ENCODE results near the gene DGCR2.

DGCR2 gene, protein sequence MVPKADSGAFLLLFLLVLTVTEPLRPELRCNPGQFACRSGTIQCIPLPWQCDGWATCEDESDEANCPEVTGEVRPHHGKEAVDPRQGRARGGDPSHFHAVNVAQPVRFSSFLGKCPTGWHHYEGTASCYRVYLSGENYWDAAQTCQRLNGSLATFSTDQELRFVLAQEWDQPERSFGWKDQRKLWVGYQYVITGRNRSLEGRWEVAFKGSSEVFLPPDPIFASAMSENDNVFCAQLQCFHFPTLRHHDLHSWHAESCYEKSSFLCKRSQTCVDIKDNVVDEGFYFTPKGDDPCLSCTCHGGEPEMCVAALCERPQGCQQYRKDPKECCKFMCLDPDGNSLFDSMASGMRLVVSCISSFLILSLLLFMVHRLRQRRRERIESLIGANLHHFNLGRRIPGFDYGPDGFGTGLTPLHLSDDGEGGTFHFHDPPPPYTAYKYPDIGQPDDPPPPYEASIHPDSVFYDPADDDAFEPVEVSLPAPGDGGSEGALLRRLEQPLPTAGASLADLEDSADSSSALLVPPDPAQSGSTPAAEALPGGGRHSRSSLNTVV

DNA sequence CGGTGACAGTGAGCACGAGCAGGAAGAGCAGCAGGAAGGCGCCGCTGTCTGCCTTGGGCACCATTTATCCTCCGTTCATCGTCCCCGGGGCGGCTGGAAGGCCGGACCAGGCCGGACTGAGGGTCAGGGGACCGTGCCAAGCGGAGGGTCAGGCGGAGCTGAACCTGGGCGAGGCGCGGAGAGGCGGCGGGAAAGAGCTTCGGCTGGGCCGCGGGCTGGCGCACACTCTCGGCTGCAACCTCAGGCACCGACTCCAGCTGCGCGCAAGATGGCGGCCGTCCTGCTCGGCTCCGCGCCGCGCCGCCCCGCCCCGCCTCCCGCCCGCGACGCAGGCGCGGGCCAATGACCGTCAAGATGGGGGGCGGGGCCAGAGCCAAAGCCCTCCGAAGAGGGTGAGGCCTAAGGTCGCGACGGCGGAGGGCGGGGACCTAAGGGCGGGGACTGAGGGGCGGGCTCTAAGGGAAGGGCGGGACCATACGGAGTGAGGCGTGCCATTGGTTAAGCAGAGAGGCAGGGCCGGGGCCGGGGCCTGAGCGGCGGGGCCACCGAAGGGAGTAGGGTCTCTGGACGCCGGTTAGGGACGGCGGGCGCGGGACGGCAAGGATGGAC, at the start of gene DGCR2:
TSS of gene DGCR2 (minus strand) at position 270 of the 609 bp plus-strand sequence. CDS start at position 64, 206 bp downstream.
- DNase-seq (ENCODE audit: insufficient read length, low spot score) (peak; percentile 100), FAIRE-seq (no peak)
- TF ChIP-seq, protein P1, sequence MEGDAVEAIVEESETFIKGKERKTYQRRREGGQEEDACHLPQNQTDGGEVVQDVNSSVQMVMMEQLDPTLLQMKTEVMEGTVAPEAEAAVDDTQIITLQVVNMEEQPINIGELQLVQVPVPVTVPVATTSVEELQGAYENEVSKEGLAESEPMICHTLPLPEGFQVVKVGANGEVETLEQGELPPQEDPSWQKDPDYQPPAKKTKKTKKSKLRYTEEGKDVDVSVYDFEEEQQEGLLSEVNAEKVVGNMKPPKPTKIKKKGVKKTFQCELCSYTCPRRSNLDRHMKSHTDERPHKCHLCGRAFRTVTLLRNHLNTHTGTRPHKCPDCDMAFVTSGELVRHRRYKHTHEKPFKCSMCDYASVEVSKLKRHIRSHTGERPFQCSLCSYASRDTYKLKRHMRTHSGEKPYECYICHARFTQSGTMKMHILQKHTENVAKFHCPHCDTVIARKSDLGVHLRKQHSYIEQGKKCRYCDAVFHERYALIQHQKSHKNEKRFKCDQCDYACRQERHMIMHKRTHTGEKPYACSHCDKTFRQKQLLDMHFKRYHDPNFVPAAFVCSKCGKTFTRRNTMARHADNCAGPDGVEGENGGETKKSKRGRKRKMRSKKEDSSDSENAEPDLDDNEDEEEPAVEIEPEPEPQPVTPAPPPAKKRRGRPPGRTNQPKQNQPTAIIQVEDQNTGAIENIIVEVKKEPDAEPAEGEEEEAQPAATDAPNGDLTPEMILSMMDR (IDR thresholded peaks at IDR 0.05; ENCODE audit: insufficient read depth, missing control alignments) = no peak

DNA sequence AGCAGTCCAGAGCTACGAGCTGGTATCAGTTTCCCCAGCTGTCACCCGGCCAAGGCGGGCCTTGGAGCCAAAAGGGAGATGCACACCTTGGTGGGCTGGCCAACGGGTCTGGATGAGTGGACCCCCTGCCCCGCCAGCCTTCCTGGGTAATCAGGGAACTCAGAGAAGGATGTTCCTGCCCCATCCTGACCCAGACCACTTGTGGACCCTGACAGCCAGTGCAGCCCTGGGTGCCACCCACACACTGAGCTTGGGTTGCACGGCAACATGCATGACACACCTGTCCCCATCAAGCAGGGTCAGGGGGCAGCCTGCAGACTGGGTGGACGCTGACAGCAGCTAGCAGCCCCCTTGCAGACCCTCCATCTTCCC, 47.7 kb upstream of the DGCR2 start:
- FAIRE-seq = no peak
- TF ChIP-seq, protein P1 (IDR thresholded peaks at IDR 0.05; ENCODE audit: insufficient read depth, missing control alignments) = no peak
- DNase-seq (ENCODE audit: insufficient read length, low spot score) = no peak

DNA sequence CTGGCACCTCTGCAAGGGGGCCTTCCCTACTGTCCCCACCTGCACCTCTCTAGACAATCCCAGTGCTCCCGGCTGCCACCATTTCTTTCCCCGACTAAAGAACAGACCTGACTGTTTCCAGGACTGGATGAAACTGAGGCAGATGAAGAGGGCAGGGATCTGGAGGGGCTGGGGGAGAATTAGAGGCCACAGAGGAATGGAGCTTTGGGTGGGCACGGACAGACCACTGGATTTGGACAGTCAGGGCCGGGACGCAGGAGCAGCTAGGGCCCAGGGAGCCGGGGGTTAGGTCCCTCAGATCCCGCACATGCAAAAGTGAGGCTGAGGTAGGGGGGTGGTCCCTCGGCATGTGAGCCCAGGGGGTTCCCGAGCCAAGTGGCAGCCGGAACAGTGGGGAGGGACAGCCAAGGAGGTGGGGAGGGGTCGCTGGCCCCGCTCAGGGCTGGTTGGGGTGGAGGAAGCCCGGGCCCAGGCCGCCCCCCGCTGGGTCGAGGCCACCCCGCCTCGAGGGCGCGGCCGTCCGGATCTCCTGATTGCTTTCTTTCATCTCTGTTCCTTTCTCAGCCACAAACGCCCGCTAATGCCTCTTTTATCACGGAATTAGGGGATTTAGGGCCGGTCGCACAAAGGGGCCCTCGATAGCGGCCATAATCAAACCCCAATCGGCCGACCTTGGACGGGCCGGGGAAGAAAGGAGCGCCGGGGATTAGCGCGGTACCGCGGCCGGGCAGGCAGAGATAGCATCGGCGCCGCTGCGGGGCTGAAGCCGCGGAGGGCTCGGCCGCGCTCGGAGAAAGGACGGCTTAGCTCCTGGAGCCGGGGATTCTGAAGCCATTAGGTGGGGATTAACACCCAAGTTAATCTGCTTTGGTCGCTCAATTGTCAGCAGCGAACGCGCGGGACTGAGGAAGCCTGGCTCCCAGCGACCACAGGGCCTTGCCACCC, 47.1 kb upstream of the DGCR2 start:
- FAIRE-seq = no peak

DNA sequence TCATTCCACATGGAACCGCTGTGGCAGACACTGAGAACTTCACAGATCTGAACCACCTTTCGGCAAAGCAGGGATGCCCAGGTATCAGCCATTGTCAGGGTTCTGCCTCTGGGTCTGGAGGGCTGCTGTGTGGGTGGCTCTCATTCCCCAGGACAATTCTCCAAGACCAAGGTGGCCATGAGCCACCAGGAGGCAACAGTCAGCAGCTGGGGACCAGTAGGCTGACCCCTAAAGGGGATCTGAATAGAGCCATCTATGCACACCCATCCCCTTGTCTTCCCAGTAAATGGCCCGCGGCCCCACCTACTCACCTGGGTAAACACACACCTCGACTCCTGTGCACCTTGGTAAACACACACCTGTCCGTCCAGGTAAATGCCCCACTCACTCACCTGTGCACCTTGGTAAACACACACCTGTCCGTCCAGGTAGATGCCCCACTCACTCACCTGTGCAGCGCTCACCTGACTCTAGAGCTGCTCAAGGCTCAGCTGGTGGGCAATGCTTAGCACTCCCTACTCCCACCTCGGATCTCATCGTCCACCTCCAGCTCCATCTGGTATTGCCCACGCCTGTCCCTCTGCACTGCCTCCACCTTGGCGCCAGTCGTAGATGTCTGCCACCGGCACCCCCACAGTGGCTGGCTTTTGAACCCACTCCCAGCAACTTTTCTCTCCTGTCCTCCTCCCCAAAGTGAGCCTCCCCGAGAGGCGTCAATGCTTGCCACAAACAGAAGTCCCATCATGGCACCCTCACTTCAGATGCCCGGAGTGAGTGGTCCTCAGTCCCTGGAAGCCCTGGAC, 46.1 kb upstream of the DGCR2 start:
- no peak for FAIRE-seq
- TF ChIP-seq, protein P1 (IDR thresholded peaks at IDR 0.05; ENCODE audit: insufficient read depth, missing control alignments) = no peak

More for the DNA sequence above, 47.1 kb upstream of the DGCR2 start:
- TF ChIP-seq, protein P1 (IDR thresholded peaks at IDR 0.05; ENCODE audit: insufficient read depth, missing control alignments) = no peak
- peak; percentile 79 for DNase-seq (ENCODE audit: insufficient read length, low spot score)

DNA sequence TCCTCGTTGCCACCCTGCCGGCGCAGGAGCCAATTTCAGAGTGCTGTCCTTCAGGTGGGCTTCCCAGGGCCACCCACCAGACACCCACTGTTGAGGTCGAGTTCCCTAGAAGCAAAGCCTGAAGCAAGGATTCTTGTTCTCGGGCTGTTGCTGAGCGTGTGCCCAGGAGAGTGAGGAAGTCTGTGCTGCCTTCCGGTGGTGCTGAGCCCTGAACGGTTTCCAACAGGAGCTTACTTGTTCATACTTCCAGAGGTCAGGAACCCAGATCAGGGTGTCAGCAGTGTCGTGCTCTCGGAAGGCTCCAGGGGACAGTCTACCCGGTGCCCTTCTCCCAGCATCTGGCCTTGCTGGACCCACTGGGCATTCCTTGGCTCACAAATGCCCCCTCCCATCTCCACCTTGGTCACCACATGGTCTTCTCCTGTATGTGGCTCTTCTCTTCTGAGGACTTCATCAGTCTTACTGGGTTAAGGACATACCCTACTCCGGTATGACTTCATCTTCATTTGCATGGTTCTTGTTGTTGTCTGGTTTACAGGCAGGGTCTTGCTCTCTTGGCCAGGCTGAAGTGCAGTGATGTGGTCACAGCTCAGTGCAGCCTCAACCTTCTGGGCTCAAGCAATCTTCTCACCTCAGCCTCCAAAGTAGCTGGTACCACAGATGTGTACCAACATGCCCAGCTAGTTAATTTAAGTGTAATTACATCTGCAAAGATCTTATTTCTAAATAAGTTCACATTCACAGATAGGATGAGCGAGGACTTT, 45.1 kb upstream of the DGCR2 start:
- DNase-seq (ENCODE audit: insufficient read length, low spot score) = no peak
- FAIRE-seq = no peak
- TF ChIP-seq, protein P1 (IDR thresholded peaks at IDR 0.05; ENCODE audit: insufficient read depth, missing control alignments) = no peak

More for the DNA sequence above, 46.1 kb upstream of the DGCR2 start:
- DNase-seq (ENCODE audit: insufficient read length, low spot score) = no peak
